ENCODE results near the gene LBX2. TPM values are rescaled to one million over a fixed set of nuclear protein-coding genes. Genes with fewer than 3 reads are reported as not detected.
"Not testable (repeated sequence)": the region's sequence is repeated elsewhere in the genome, so short reads cannot be mapped to it uniquely, and the experiment has no call there.

Gene LBX2
- total and polyA plus RNA-seq, 3 experiments from 2014 or later = 0.38 to 0.94 TPM; not detected in 1

DNA sequence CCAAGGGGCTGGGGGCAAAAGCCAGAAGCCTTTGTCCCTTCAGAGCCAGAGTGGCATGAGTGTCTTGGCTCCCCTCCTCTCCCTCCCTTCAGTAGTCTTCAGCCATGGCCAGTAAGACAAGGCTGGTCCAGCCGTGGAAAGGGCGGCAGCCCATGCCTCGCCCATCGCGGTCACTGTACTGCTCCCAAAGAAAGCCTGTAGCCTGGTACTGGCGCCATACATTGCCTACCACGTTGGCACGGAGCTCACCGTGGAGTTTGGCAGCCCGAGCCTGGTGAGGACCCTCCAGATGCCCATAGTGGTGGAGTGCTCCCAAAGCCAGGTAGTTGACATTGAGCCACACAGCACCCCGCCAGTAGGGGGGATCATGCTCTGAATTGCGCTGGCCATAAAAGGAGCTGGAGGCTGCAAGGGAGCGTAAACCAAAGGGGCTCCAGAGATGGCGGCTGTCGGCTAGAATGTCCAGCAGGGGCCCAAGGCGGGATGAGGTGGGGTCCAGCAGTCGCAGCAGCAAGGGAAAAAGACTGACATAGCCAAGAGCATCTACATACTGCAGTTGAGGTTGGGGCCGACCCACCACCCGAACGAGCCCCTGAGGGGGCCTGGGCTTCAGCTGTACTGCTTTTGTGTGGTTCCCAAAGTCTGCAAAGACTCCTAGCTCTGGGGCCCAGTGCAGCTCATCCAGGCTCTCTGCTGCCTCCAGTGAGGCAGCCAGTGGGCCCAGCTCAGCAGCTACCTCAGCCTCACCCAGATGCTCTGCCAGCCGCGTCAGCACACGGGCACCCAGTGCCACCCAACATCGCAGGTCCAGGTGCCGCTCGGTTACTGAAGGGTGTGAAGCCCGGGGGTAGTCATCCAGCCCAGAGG, 38.0 kb downstream of the LBX2 start:
- CTCF ChIA-PET = interaction anchor here (1.0 to 1.6 kb wide), 2 partner anchors 13 to 20 kb away, joined by 4 to 7 read pairs; no protein-coding TSS in a partner anchor
- peak overlapping the region in 3 of 8 donors; percentile 15 to 40 (median 24) for H3K27ac Mint-ChIP-seq
- POLR2A ChIA-PET = interaction anchor here (0.5 to 0.6 kb wide), 2 partner anchors 18 to 29 kb away, joined by 3 to 7 read pairs; no protein-coding TSS in a partner anchor

DNA sequence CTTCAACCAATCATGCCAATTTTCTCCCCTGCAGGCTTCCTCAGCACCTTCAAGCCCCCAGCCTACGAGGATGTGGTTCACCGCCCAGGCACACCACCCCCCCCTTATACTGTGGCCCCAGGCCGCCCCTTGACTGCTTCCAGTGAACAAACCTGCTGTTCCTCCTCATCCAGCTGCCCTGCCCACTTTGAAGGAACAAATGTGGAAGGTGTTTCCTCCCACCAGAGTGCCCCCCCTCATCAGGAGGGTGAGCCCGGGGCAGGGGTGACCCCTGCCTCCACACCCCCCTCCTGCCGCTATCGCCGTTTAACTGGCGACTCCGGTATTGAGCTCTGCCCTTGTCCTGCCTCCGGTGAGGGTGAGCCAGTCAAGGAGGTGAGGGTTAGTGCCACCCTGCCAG, 39.2 kb downstream of the LBX2 start:
- DNase-seq; H3K4me3 ChIP-seq (ENCODE audit: low read length); H3K27me3 Mint-ChIP-seq; POLR2A ChIA-PET; H3K9me3 Mint-ChIP-seq; H3K27ac ChIP-seq (ENCODE audit: low read depth, low read length); H3K36me3 ChIP-seq (ENCODE audit: insufficient read depth, low read length); H3K27me3 ChIP-seq (ENCODE audit: insufficient read depth, low read length, poor library complexity, severe bottlenecking); H3K9me3 ChIP-seq (ENCODE audit: low read length): not testable (repeated sequence)
- peaks cover 0 to 42% (median 0%) of the 10 kb centered on the region in 3 donors for H3K36me3 Mint-ChIP-seq
- peak overlapping the region in 5 of 7 donors; percentile 44 to 96 (median 90) for H3K4me3 Mint-ChIP-seq
- CTCF ChIA-PET = interaction anchor here (1.0 kb wide), 1 partner anchor 22 kb away, joined by 5 read pairs; the partner anchor contains the start of genes CCDC142 and TTC31
- peak overlapping the region in 6 of 8 donors; percentile 40 to 100 (median 81) for H3K27ac Mint-ChIP-seq
- peaks cover 37% of the 10 kb centered on the region for H3K4me1 ChIP-seq (ENCODE audit: insufficient read depth, low read length)
- H3K4me1 Mint-ChIP-seq = peaks cover 46 to 64% (median 56%) of the 10 kb centered on the region in 3 donors

More for the DNA sequence above, 38.0 kb downstream of the LBX2 start:
- Mint-ChIP-seq H3K9me3 (no peaks in the 10 kb centered on the region), H3K27me3 (peaks cover 0 to 2% of the 10 kb centered on the region in 2 donors), H3K36me3 (peaks cover 0 to 41% (median 0%) of the 10 kb centered on the region in 3 donors), H3K4me1 (peaks cover 41 to 62% (median 54%) of the 10 kb centered on the region in 3 donors), H3K4me3 (peak overlapping the region in 4 of 7 donors; percentile 8 to 73 (median 36))
- peaks cover 4% of the 10 kb centered on the region for H3K36me3 ChIP-seq (ENCODE audit: insufficient read depth, low read length)
- no peaks in the 10 kb centered on the region for H3K27me3 ChIP-seq (ENCODE audit: insufficient read depth, low read length, poor library complexity, severe bottlenecking)
- no peaks in the 10 kb centered on the region for H3K9me3 ChIP-seq (ENCODE audit: low read length)
- DNase-seq = no peak
- peaks cover 25% of the 10 kb centered on the region for H3K4me1 ChIP-seq (ENCODE audit: insufficient read depth, low read length)
- no peak overlapping the region for H3K4me3 ChIP-seq (ENCODE audit: low read length)
- no peak overlapping the region for H3K27ac ChIP-seq (ENCODE audit: low read depth, low read length)

DNA sequence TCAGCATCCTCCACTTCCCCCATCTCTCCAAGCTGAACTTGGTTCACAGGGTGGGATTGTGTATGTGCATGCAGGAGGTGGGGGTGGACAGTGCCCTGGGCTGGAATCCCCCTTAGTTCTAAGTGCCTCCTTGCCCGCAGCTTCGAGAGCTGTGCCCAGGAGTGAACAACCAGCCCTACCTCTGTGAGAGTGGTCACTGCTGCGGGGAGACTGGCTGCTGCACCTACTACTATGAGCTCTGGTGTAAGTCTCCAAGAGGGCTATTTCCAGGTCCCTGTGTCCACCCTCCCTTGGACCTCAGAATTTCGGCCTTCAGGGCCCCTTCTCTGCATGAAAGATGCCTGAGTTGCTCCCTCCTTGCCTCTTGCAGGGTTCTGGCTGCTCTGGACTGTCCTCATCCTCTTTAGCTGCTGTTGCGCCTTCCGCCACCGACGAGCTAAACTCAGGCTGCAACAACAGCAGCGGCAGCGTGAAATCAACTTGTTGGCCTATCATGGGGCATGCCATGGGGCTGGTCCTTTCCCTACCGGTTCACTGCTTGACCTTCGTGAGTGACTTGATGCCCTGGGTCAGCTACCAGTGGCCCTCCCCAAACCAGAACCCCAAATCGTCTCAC, 39.8 kb downstream of the LBX2 start:
- H3K4me3 ChIP-seq (ENCODE audit: low read length); H3K9me3 ChIP-seq (ENCODE audit: low read length); H3K36me3 ChIP-seq (ENCODE audit: insufficient read depth, low read length); H3K9me3 Mint-ChIP-seq; H3K27ac ChIP-seq (ENCODE audit: low read depth, low read length); H3K27me3 ChIP-seq (ENCODE audit: insufficient read depth, low read length, poor library complexity, severe bottlenecking); DNase-seq; H3K27me3 Mint-ChIP-seq: not testable (repeated sequence)
- H3K4me1 ChIP-seq (ENCODE audit: insufficient read depth, low read length) = peaks cover 38% of the 10 kb centered on the region
- peaks cover 51 to 67% (median 61%) of the 10 kb centered on the region in 3 donors for H3K4me1 Mint-ChIP-seq
- CTCF ChIA-PET = interaction anchor here (1.0 to 5.8 kb wide), 2 partner anchors 23 kb away, joined by 5 to 83 read pairs; partner anchors contain the start of genes CCDC142 and TTC31
- peaks cover 0 to 44% (median 0%) of the 10 kb centered on the region in 3 donors for H3K36me3 Mint-ChIP-seq
- H3K4me3 Mint-ChIP-seq = peak overlapping the region; percentile 87 to 98 (median 92)
- peak overlapping the region in 7 of 8 donors; percentile 55 to 100 (median 97) for H3K27ac Mint-ChIP-seq
- POLR2A ChIA-PET = interaction anchor here (2.7 to 3.8 kb wide), 2 partner anchors 8 to 12 kb away, joined by 32 to 54 read pairs; partner anchors contain the start of gene MRPL53

DNA sequence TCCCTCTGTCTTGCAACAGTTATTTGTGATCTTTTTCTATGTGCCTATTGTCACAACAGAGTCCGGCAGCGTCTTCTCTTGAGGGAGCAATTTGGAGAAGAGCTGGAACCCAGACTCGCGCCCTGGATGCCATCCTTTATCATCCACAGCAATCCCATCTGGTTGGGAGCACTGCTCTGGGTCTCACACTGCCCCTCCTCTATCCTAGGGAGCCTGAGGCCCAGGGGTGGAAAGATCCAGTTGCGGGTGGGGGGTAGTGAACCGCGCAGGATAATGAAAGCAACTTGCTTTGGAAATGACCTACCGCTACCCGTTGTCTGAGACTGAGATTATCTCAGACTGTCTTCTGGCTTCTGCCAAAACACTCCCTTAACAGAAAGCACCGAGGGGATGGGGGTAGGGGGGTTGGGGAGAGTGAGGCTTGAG, 40.5 kb downstream of the LBX2 start:
- peaks cover 0 to 44% (median 0%) of the 10 kb centered on the region in 3 donors for H3K36me3 Mint-ChIP-seq
- no peaks in the 10 kb centered on the region for H3K9me3 Mint-ChIP-seq
- H3K36me3 ChIP-seq (ENCODE audit: insufficient read depth, low read length) = peaks cover 4% of the 10 kb centered on the region
- CTCF ChIA-PET = interaction anchor here (0.8 to 5.8 kb wide), 6 partner anchors 9 to 128 kb away, joined by 3 to 83 read pairs (median 6); partner anchors contain the start of genes CCDC142, MRPL53 and TTC31
- peaks cover 36% of the 10 kb centered on the region for H3K4me1 ChIP-seq (ENCODE audit: insufficient read depth, low read length)
- H3K27ac ChIP-seq (ENCODE audit: low read depth, low read length) = peak overlapping the region; percentile 66
- peak overlapping the region; percentile 87 to 98 (median 92) for H3K4me3 Mint-ChIP-seq
- no peaks in the 10 kb centered on the region for H3K27me3 ChIP-seq (ENCODE audit: insufficient read depth, low read length, poor library complexity, severe bottlenecking)
- no peaks in the 10 kb centered on the region for H3K9me3 ChIP-seq (ENCODE audit: low read length)
- no peak for DNase-seq
- POLR2A ChIA-PET = interaction anchor here (1.0 to 3.8 kb wide), 10 partner anchors 9 to 721 kb away, joined by 3 to 54 read pairs (median 5); partner anchors contain the start of genes AUP1, C2orf81, CCDC142 and HTRA2
- H3K4me1 Mint-ChIP-seq = peaks cover 52 to 66% (median 61%) of the 10 kb centered on the region in 3 donors
- peak overlapping the region; percentile 90 for H3K4me3 ChIP-seq (ENCODE audit: low read length)
- peak overlapping the region; percentile 91 to 100 (median 100) for H3K27ac Mint-ChIP-seq
- peaks cover 0 to 2% of the 10 kb centered on the region in 2 donors for H3K27me3 Mint-ChIP-seq

DNA sequence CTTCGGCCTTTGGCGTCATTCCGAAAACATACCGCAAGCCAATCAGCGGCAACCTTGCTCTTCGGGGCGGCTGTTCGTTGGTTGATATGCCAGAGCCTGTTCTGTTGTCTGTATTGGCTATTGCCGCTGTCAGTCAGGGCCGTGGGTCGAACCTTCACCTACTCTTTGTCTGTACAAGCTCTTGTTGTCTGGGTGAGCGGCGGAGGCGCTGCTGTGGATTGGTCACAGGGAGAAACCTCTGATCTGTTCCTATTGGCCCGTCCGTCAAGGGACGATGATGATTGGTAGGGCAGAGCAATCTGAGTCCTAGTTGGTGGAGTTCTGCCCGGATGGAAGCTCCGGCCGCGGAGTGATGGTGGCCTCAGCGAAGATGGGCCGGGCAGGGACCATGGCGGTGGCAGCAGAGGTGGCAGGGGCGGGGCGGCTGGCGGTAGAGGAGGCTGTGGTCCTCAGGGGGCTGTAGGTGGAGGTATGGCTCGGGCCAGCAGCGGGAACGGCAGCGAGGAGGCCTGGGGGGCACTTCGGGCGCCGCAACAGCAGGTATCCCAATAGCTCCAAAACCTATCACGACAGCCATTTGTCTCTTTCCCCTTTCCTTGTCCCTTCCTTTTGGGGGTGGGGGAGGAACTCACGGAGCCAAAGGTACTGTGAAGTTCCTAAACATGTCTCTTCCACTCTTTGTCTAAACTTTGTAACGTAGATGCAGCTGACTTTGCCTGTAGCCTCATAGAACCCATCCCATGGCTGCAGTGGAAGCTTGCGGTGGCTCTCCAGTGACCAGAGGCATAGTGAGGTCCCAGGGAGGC, 41.1 kb downstream of the LBX2 start, which contains the start of gene WBP1:
TSS of gene WBP1 (plus strand) at position 307 of the 806 bp plus-strand sequence. CDS start at position 472, 165 bp downstream.
- peak within 1 kb of the TSS; percentile 94 for H3K27ac ChIP-seq (ENCODE audit: low read depth, low read length)
- POLR2A ChIA-PET = interaction anchor here (0.6 to 3.8 kb wide), 13 partner anchors 9 to 721 kb away, joined by 3 to 54 read pairs (median 5); partner anchors contain the start of genes AUP1, C2orf81, CCDC142 and DQX1
- H3K4me1 ChIP-seq (ENCODE audit: insufficient read depth, low read length) = peaks cover 36% of the 10 kb centered on the region
- H3K4me3 Mint-ChIP-seq = peak within 1 kb of the TSS; percentile 87 to 98 (median 92)
- H3K4me3 ChIP-seq (ENCODE audit: low read length) = peak within 1 kb of the TSS; percentile 90
- CTCF ChIA-PET = interaction anchor here (0.8 to 5.8 kb wide), 8 partner anchors 9 to 129 kb away, joined by 3 to 83 read pairs (median 4); partner anchors contain the start of genes CCDC142, MRPL53 and TTC31
- H3K9me3 Mint-ChIP-seq = no peaks in the 10 kb centered on the region
- peaks cover 0 to 44% (median 0%) of the 10 kb centered on the region in 3 donors for H3K36me3 Mint-ChIP-seq
- H3K27ac Mint-ChIP-seq = peak within 1 kb of the TSS; percentile 91 to 100 (median 100)
- H3K36me3 ChIP-seq (ENCODE audit: insufficient read depth, low read length) = peaks cover 4% of the 10 kb centered on the region
- no peaks in the 10 kb centered on the region for H3K27me3 ChIP-seq (ENCODE audit: insufficient read depth, low read length, poor library complexity, severe bottlenecking)
- H3K27me3 Mint-ChIP-seq = peaks cover 0 to 2% of the 10 kb centered on the region in 2 donors
- DNase-seq = peak; percentile 97 to 100 (median 99)
- peaks cover 51 to 65% (median 62%) of the 10 kb centered on the region in 3 donors for H3K4me1 Mint-ChIP-seq
- H3K9me3 ChIP-seq (ENCODE audit: low read length) = no peaks in the 10 kb centered on the region

DNA sequence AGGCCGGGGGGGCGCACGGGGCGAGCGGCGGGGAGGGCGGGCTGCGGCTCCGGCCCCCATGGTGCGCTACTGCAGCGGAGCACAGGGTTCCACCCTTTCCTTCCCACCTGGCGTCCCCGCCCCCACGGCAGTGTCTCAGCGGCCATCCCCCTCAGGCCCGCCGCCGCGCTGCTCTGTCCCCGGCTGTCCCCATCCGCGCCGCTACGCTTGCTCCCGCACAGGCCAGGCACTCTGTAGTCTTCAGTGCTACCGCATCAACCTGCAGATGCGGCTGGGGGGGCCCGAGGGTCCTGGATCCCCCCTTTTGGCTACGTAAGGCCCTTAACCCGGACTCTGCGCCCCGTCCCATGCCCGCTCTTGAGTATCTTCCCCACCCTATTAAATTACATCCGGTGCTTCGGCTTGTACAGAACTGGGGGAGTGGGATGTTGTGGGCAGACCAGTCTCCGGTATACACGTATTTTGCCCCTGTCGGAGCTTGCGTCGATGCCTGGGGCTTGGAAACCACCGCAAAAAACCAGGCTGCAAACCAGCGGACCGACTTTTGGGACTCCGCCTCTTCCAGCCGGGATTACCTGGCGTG, 41.8 kb downstream of the LBX2 start:
- no peaks in the 10 kb centered on the region for H3K9me3 ChIP-seq (ENCODE audit: low read length)
- Mint-ChIP-seq H3K9me3 (no peaks in the 10 kb centered on the region), H3K4me1 (peaks cover 56 to 65% (median 62%) of the 10 kb centered on the region in 3 donors), H3K27ac (peak overlapping the region; percentile 91 to 100 (median 100)), H3K36me3 (peaks cover 0 to 37% (median 0%) of the 10 kb centered on the region in 3 donors), H3K27me3 (peaks cover 0 to 2% of the 10 kb centered on the region in 2 donors), H3K4me3 (peak overlapping the region; percentile 87 to 98 (median 92))
- DNase-seq = peak in 4 of 5 donors; percentile 79 to 89 (median 81)
- H3K4me3 ChIP-seq (ENCODE audit: low read length) = peak overlapping the region; percentile 88
- H3K27me3 ChIP-seq (ENCODE audit: insufficient read depth, low read length, poor library complexity, severe bottlenecking) = no peaks in the 10 kb centered on the region
- peaks cover 41% of the 10 kb centered on the region for H3K4me1 ChIP-seq (ENCODE audit: insufficient read depth, low read length)
- H3K27ac ChIP-seq (ENCODE audit: low read depth, low read length) = peak overlapping the region; percentile 94
- ChIA-PET CTCF (interaction anchor here (1.0 to 5.8 kb wide), 8 partner anchors 10 to 130 kb away, joined by 3 to 83 read pairs (median 4); partner anchors contain the start of genes CCDC142, MRPL53 and TTC31), POLR2A (interaction anchor here (1.0 to 3.8 kb wide), 11 partner anchors 10 to 720 kb away, joined by 3 to 54 read pairs (median 5); partner anchors contain the start of genes AUP1, C2orf81, CCDC142 and DQX1)
- peaks cover 2% of the 10 kb centered on the region for H3K36me3 ChIP-seq (ENCODE audit: insufficient read depth, low read length)

Data from CD8-positive, alpha-beta memory T cell (primary cell).